ENCODE measurements around the gene GPATCH11.

DNA sequence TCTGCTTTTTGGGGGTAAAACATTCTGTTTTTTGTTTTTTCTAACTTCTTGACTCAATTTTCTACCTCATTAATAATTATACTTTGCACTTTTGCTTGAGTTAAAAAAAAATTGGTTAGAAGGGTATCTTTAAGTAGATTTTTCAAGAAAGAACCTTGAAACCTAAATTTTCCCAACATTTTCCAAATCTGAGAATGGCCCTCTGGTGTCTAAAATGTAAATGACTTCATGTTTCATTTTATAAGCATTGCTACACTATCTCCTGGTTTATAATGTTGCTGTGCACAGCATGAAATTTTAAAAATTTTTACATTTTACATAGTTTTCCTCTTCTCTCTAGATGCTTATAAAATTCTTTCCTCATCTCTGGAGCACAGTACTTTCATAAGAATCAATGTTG lies 58.2 kb downstream of the GPATCH11 start:
- TF ChIP-seq, protein P1, sequence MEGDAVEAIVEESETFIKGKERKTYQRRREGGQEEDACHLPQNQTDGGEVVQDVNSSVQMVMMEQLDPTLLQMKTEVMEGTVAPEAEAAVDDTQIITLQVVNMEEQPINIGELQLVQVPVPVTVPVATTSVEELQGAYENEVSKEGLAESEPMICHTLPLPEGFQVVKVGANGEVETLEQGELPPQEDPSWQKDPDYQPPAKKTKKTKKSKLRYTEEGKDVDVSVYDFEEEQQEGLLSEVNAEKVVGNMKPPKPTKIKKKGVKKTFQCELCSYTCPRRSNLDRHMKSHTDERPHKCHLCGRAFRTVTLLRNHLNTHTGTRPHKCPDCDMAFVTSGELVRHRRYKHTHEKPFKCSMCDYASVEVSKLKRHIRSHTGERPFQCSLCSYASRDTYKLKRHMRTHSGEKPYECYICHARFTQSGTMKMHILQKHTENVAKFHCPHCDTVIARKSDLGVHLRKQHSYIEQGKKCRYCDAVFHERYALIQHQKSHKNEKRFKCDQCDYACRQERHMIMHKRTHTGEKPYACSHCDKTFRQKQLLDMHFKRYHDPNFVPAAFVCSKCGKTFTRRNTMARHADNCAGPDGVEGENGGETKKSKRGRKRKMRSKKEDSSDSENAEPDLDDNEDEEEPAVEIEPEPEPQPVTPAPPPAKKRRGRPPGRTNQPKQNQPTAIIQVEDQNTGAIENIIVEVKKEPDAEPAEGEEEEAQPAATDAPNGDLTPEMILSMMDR (optimal IDR thresholded peaks at IDR 0.05 in 1 of 3, IDR thresholded peaks at IDR 0.05 in 1 of 3, conservative IDR thresholded peaks at IDR 0.05 in 1 of 3; ENCODE audit: extremely low read depth in 1 of 3, insufficient read depth in 2 of 3, low read length in 3 of 3): no peak
- no peak for TF ChIP-seq EZH2 (IDR thresholded peaks at IDR 0.05; ENCODE audit: low read length)
